CD4-positive, alpha-beta memory T cell (primary cell): ENCODE measurements around the gene SCAPER. TPM values are rescaled to one million over a fixed set of nuclear protein-coding genes. Genes with fewer than 3 reads are reported as not detected.

Experiments
- CTCF ChIA-PET: fragments of 350-600 bp; sonication (Branson Sonifier 250); formaldehyde crosslinking; loops from one replicate; lab custom pipeline; 2021; ENCODE audit warnings: inconsistent platforms; ENCODE audit not compliant: partially characterized antibody; lab: Charles Lee
- POLR2A ChIA-PET: fragments of 350-600 bp; sonication (Branson Sonifier 250); formaldehyde crosslinking; loops from one replicate; lab custom pipeline; 2021; ENCODE audit not compliant: partially characterized antibody; lab: Charles Lee
- DNase-seq, 5 donors: peaks; one replicate each; pipeline versions ENCODE4 v3.0.0 to v3.0.0-alpha.2; 2020 to 2022; ENCODE audit warnings: mixed read lengths in 1 of 5
- H3K27ac ChIP-seq: one replicate; pipeline ENCODE4 v1.7.0; 2013; ENCODE audit warnings: low read depth, low read length
- H3K27me3 ChIP-seq: 2 replicates; pipeline ENCODE4 v1.7.0; 2013; ENCODE audit warnings: mild to moderate bottlenecking, low read length, moderate library complexity; ENCODE audit not compliant: insufficient read depth
- H3K36me3 ChIP-seq: 2 replicates; pipeline ENCODE4 v1.7.0; 2013; ENCODE audit warnings: mild to moderate bottlenecking, low read length, moderate library complexity; ENCODE audit not compliant: insufficient read depth
- H3K4me1 ChIP-seq: 2 replicates; pipeline ENCODE4 v1.7.0; 2013; ENCODE audit warnings: mild to moderate bottlenecking, low read length, moderate library complexity; ENCODE audit not compliant: insufficient read depth
- H3K4me3 ChIP-seq, 2 donors: one replicate each; pipeline ENCODE4 v1.7.0; 2013; ENCODE audit warnings: low read length in 2 of 2, mild to moderate bottlenecking in 1 of 2
- H3K9me3 ChIP-seq, 2 donors: one replicate each; pipeline ENCODE4 v1.7.0; 2013; ENCODE audit warnings: low read length in 2 of 2, control low read depth in 1 of 2; ENCODE audit not compliant: control insufficient read depth in 1 of 2
- H3K27ac Mint-ChIP-seq, 7 donors: one replicate each; pipeline ENCODE4 v1.8.0; 2020 to 2021; ENCODE audit warnings: mixed read lengths in 7 of 7, mild to moderate bottlenecking in 6 of 7, inconsistent platforms in 3 of 7, moderate library complexity in 3 of 7
- H3K27me3 Mint-ChIP-seq, 2 donors: one replicate each; pipeline ENCODE4 v1.8.0; 2020 to 2021; ENCODE audit warnings: mixed read lengths in 2 of 2
- H3K36me3 Mint-ChIP-seq, 2 donors: one replicate each; pipeline ENCODE4 v1.8.0; 2020 to 2021; ENCODE audit warnings: mixed read lengths in 2 of 2, inconsistent platforms in 1 of 2, mild to moderate bottlenecking in 1 of 2
- H3K4me1 Mint-ChIP-seq, 4 donors: one replicate each; pipeline ENCODE4 v1.8.0; 2020 to 2021; ENCODE audit warnings: mixed read lengths in 4 of 4, mild to moderate bottlenecking in 1 of 4
- H3K4me3 Mint-ChIP-seq, 8 donors: one replicate each; pipeline ENCODE4 v1.8.0; 2020 to 2021; ENCODE audit warnings: mixed read lengths in 8 of 8, mild to moderate bottlenecking in 7 of 8, moderate library complexity in 6 of 8, inconsistent platforms in 3 of 8
- H3K9me3 Mint-ChIP-seq, 8 donors: one replicate each; pipeline ENCODE4 v1.8.0; 2020 to 2021; ENCODE audit warnings: mixed read lengths in 8 of 8, mild to moderate bottlenecking in 5 of 8, inconsistent platforms in 3 of 8, moderate library complexity in 1 of 8
- intact Hi-C: fragments of 100-400 bp; cut with micrococcal nuclease; formaldehyde crosslinking; loops from one replicate; pipeline ENCODE4 v1.15.1; 2023
- polyA plus RNA-seq, 2 donors: library from polyadenylated mRNA; unstranded; fragments of 300-500 nt; fragmentation: Illumina TruSeq; gene quantifications; one replicate each; pipeline ENCODE4 v1.2.3, GENCODE V29; 2021
- total RNA-seq, 2 experiments: library from RNA; stranded (reverse); gene quantifications; one replicate each; pipeline ENCODE4 v1.2.3, GENCODE V29; 2021

Gene SCAPER
- total and polyA plus RNA-seq, 4 experiments from 2014 or later = 7.2 to 41.4 (median 34.3) TPM

GRCh38 chr15:76470691-76471090, 434.4 kb downstream of the SCAPER start:
- H3K4me1 Mint-ChIP-seq = no peaks in the 10 kb centered on the region
- Histone ChIP-seq H3K27me3 (no peaks in the 10 kb centered on the region), H3K9me3 (no peaks in the 10 kb centered on the region), H3K36me3 (no peaks in the 10 kb centered on the region), H3K27ac (no peak overlapping the region), H3K4me3 (no peak overlapping the region), H3K4me1 (no peaks in the 10 kb centered on the region)
- intact Hi-C loops = no loop called here
- DNase-seq = no peak
- ChIA-PET POLR2A (no interaction called here), CTCF (no interaction called here)
- no peak overlapping the region for H3K4me3 Mint-ChIP-seq
- peaks cover 4 to 35% (median 22%) of the 10 kb centered on the region in 8 donors for H3K9me3 Mint-ChIP-seq
- no peaks in the 10 kb centered on the region for H3K27me3 Mint-ChIP-seq
- no peak overlapping the region for H3K27ac Mint-ChIP-seq
- peaks cover 65 to 77% of the 10 kb centered on the region in 2 donors for H3K36me3 Mint-ChIP-seq

- Mint-ChIP-seq H3K36me3 (peaks cover 71 to 86% of the 10 kb centered on the region in 2 donors), H3K4me1 (no peaks in the 10 kb centered on the region), H3K27me3 (no peaks in the 10 kb centered on the region), H3K4me3 (no peak overlapping the region), H3K9me3 (peaks cover 4 to 38% (median 24%) of the 10 kb centered on the region in 8 donors), H3K27ac (no peak overlapping the region)
- Histone ChIP-seq H3K27ac (no peak overlapping the region), H3K9me3 (no peaks in the 10 kb centered on the region), H3K4me3 (no peak overlapping the region), H3K4me1 (no peaks in the 10 kb centered on the region), H3K36me3 (no peaks in the 10 kb centered on the region), H3K27me3 (no peaks in the 10 kb centered on the region)
- ChIA-PET POLR2A (no interaction called here), CTCF (no interaction called here)
- intact Hi-C loops = no loop called here
- no peak for DNase-seq
Measured at GRCh38 chr15:76468722-76469121, 436.4 kb downstream of the SCAPER start.

DNA sequence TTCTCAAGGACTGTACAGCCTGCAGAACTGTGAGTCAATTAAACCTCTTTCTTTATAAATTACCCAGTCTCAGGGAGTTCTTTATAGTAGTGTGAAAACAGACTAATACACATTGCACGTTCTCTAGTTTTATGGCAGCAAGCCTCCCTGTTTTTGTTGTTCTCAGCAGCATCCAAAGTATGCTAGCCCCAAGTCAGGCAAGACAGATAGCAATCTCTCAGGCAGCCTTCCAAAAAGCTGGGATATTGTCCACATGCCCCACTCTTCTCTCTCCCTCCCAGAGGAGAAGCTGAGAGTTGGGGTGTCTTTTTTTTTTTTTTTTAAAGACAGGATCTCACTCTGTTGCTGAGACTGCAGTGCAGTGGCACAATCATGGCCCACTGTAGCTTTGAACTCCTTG, 438.0 kb downstream of the SCAPER start:
- intact Hi-C loops = no loop called here

DNA sequence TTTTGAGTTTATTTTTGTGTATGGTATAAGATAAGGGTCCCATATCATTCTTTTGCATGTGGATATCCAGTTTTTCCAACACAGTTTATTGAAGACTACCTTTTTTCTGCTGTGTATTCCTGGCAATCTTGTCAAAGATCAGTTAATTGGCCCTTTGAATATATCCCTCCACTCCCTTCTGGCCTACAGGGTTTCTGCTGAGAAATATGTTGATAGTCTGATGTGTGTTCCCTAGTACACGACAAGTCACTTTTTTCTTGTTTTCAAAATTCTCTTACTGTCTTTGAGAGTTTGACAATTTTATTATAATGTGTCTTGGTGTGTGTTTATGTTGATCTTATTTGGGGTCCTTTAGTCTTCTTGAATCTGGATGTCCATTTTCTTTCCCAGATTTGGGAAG, 439.4 kb downstream of the SCAPER start:
- H3K4me3 ChIP-seq = no peak overlapping the region
- no peaks in the 10 kb centered on the region for H3K9me3 ChIP-seq
- H3K27me3 ChIP-seq = no peaks in the 10 kb centered on the region
- H3K4me1 Mint-ChIP-seq = no peaks in the 10 kb centered on the region
- intact Hi-C loops = no loop called here
- H3K9me3 Mint-ChIP-seq = peaks cover 4 to 40% (median 25%) of the 10 kb centered on the region in 8 donors
- H3K27me3 Mint-ChIP-seq = no peaks in the 10 kb centered on the region
- no peak overlapping the region for H3K4me3 Mint-ChIP-seq
- H3K27ac Mint-ChIP-seq = no peak overlapping the region
- H3K27ac ChIP-seq = no peak overlapping the region
- no peak for DNase-seq
- ChIA-PET CTCF (no interaction called here), POLR2A (no interaction called here)
- H3K4me1 ChIP-seq = no peaks in the 10 kb centered on the region
- peaks cover 64 to 89% of the 10 kb centered on the region in 2 donors for H3K36me3 Mint-ChIP-seq
- H3K36me3 ChIP-seq = no peaks in the 10 kb centered on the region

More for the DNA sequence above, 438.0 kb downstream of the SCAPER start:
- Mint-ChIP-seq H3K4me1 (no peaks in the 10 kb centered on the region), H3K27me3 (no peaks in the 10 kb centered on the region), H3K4me3 (no peak overlapping the region), H3K27ac (no peak overlapping the region), H3K36me3 (peaks cover 72 to 91% of the 10 kb centered on the region in 2 donors), H3K9me3 (peaks cover 4 to 38% (median 24%) of the 10 kb centered on the region in 8 donors)
- H3K36me3 ChIP-seq = no peaks in the 10 kb centered on the region
- CTCF ChIA-PET = no interaction called here
- no peak overlapping the region for H3K27ac ChIP-seq
- no peak overlapping the region for H3K4me3 ChIP-seq
- no peak for DNase-seq
- POLR2A ChIA-PET = no interaction called here
- no peaks in the 10 kb centered on the region for H3K27me3 ChIP-seq
- no peaks in the 10 kb centered on the region for H3K9me3 ChIP-seq
- no peaks in the 10 kb centered on the region for H3K4me1 ChIP-seq

- Mint-ChIP-seq H3K27ac (no peak overlapping the region), H3K27me3 (no peaks in the 10 kb centered on the region), H3K4me1 (no peaks in the 10 kb centered on the region), H3K36me3 (peaks cover 51 to 78% of the 10 kb centered on the region in 2 donors), H3K4me3 (no peak overlapping the region), H3K9me3 (peaks cover 4 to 37% (median 24%) of the 10 kb centered on the region in 8 donors)
- Histone ChIP-seq H3K27me3 (no peaks in the 10 kb centered on the region), H3K4me3 (no peak overlapping the region), H3K9me3 (no peaks in the 10 kb centered on the region), H3K4me1 (no peaks in the 10 kb centered on the region), H3K27ac (no peak overlapping the region), H3K36me3 (no peaks in the 10 kb centered on the region)
- intact Hi-C loops = no loop called here
- ChIA-PET CTCF (no interaction called here), POLR2A (no interaction called here)
- DNase-seq = no peak
Measured at GRCh38 chr15:76464247-76464646, 440.9 kb downstream of the SCAPER start.

GRCh38 chr15:76460871-76461270, 444.3 kb downstream of the SCAPER start:
- Histone ChIP-seq H3K27ac (no peak overlapping the region), H3K27me3 (no peaks in the 10 kb centered on the region), H3K4me1 (no peaks in the 10 kb centered on the region), H3K9me3 (no peaks in the 10 kb centered on the region), H3K36me3 (no peaks in the 10 kb centered on the region), H3K4me3 (no peak overlapping the region)
- intact Hi-C loops = no loop called here
- Mint-ChIP-seq H3K36me3 (peaks cover 20 to 45% of the 10 kb centered on the region in 2 donors), H3K27ac (no peak overlapping the region), H3K9me3 (peaks cover 0 to 15% (median 3%) of the 10 kb centered on the region in 8 donors), H3K4me1 (no peaks in the 10 kb centered on the region), H3K4me3 (no peak overlapping the region), H3K27me3 (no peaks in the 10 kb centered on the region)
- ChIA-PET CTCF (no interaction called here), POLR2A (no interaction called here)
- no peak for DNase-seq

DNA sequence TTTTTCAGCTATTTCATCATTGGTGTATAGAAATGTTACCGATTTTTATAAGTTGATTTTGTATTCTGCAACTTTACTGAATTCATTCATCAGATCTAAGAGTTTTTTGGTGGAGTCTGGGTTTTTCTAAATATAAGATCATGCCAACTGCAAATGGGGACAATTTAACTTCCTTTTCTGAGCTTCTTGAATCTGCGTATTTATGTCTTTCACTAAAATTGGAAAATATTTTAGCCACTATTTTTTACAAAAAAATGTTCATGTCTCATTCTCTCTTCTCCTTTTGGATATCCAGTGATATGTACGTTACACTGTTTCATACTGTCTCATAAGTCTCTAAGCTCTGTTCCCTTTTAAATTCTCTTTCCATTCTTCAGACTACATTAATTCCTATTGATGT, 444.8 kb downstream of the SCAPER start:
- H3K4me1 ChIP-seq = no peaks in the 10 kb centered on the region
- Mint-ChIP-seq H3K4me1 (no peaks in the 10 kb centered on the region), H3K9me3 (peaks cover 0 to 11% (median 1%) of the 10 kb centered on the region in 8 donors), H3K36me3 (peaks cover 15 to 39% of the 10 kb centered on the region in 2 donors), H3K27me3 (no peaks in the 10 kb centered on the region), H3K27ac (no peak overlapping the region), H3K4me3 (no peak overlapping the region)
- intact Hi-C loops = no loop called here
- H3K27ac ChIP-seq = no peak overlapping the region
- H3K4me3 ChIP-seq = no peak overlapping the region
- ChIA-PET CTCF (no interaction called here), POLR2A (no interaction called here)
- no peak for DNase-seq
- no peaks in the 10 kb centered on the region for H3K9me3 ChIP-seq
- no peaks in the 10 kb centered on the region for H3K27me3 ChIP-seq
- no peaks in the 10 kb centered on the region for H3K36me3 ChIP-seq

- H3K4me3 ChIP-seq = no peak overlapping the region
- ChIA-PET POLR2A (no interaction called here), CTCF (no interaction called here)
- no peak overlapping the region for H3K27ac Mint-ChIP-seq
- intact Hi-C loops = no loop called here
- no peaks in the 10 kb centered on the region for H3K9me3 ChIP-seq
- H3K4me3 Mint-ChIP-seq = no peak overlapping the region
- no peaks in the 10 kb centered on the region for H3K27me3 Mint-ChIP-seq
- DNase-seq = no peak
- no peaks in the 10 kb centered on the region for H3K36me3 ChIP-seq
- no peaks in the 10 kb centered on the region for H3K9me3 Mint-ChIP-seq
- no peak overlapping the region for H3K27ac ChIP-seq
- no peaks in the 10 kb centered on the region for H3K4me1 ChIP-seq
- no peaks in the 10 kb centered on the region for H3K4me1 Mint-ChIP-seq
- no peaks in the 10 kb centered on the region for H3K27me3 ChIP-seq
- peaks cover 0 to 14% of the 10 kb centered on the region in 2 donors for H3K36me3 Mint-ChIP-seq
Measured at GRCh38 chr15:76451540-76451939, 453.6 kb downstream of the SCAPER start.
